Forelimb muscle (tissue), 1 donor: ENCODE results near the gene HCAR2. TPM values are rescaled to one million over a fixed set of nuclear protein-coding genes. Genes with fewer than 3 reads are reported as not detected.
"Not testable (repeated sequence)": the region's sequence is repeated elsewhere in the genome, so short reads cannot be mapped to it uniquely, and the experiment has no call there.

Experiments
- DNase-seq: peaks from one replicate; pipeline ENCODE4 v3.0.0-alpha.2; 2013; ENCODE audit warnings: low read depth
- polyA plus RNA-seq: library from polyadenylated mRNA; unstranded; fragments of 120-200 nt; gene quantifications from one replicate; pipeline ENCODE4 v1.2.1, GENCODE V29; 2013; ENCODE audit not compliant: insufficient read length

Gene HCAR2
- polyA plus RNA-seq, 1 donor = 0.09 TPM

DNA sequence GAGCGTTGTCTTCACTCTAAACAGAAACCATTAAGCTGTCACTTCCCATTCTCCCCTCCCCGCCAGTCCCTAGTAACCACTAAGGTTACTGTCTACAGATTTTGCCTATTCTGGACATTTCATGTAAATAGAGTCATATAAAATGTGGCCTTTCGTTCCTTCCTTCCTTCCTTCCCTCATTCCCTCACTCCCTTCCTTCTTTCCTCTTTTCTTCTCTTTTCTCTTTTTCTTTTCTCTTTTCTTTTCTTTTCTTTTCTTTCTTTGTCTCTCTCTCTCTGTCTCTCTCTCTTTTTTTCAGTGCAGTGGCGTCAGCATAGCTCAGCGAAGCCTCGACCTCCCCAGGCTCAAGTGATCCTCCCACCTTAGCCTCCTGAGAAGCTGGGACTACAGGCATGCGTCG lies 37.8 kb downstream of the HCAR2 start:
- DNase-seq = no peak

DNA sequence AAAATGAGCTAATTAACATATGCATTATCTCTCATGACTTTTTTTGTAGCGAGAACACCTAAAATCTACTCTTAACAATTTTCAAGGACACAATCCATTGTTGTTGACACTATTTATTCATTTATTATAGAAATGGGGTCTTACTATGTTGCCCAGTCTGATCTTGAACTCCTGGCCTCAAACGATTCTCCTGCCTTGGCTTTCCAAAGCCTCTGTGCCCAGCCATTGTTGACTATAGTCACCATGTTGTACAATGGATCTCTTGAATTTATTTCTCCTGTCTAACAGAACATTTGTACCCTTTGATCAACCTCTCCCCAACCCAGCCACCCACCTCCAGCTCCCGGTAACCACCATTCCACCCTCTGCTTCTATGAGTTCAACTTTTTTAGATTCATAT lies 41.2 kb downstream of the HCAR2 start:
- DNase-seq = no peak

GRCh38 chr12:122661246-122661645 lies 41.9 kb downstream of the HCAR2 start:
- no peak for DNase-seq

DNA sequence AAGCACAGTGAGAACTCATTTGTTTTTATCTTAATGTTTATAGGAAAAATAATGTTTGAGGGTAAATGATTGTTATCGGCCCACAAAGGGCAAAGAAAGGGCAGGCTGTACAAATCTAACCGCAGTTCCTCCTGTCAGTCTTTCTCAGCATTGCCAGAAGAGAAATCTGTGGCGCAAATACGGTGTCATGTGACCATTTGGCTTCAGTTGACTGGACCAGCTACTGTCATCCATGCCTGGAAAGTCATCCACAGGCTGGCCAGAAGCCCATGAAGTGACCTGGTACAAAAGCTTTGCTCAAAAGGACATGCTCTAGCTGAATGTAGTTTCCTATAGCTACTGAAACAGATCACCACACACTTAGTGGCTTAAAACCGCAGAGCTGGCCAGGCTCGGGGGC lies 43.6 kb downstream of the HCAR2 start:
- DNase-seq = no peak

DNA sequence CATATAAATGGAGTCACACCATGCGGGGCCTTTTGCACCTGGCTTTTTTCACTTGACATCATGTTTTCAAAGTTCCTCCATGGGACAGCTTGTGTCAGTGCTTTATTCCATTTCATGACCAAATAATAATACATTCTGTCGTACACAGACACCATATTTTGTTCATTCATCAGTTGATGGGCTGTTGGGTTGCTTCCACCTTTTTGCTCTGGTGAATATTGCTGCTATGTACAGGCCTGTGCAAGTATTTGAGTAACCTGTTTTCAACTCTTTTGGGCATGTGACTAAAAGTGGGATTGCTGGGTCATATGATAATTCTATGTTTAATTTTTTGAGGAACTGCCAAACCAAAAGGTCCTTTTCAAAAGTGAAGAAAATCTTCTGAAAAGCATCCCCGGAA lies 46.9 kb downstream of the HCAR2 start:
- no peak for DNase-seq

- not testable (repeated sequence) for DNase-seq
Observed at GRCh38 chr12:122653291-122653690, 49.9 kb downstream of the HCAR2 start.

DNA sequence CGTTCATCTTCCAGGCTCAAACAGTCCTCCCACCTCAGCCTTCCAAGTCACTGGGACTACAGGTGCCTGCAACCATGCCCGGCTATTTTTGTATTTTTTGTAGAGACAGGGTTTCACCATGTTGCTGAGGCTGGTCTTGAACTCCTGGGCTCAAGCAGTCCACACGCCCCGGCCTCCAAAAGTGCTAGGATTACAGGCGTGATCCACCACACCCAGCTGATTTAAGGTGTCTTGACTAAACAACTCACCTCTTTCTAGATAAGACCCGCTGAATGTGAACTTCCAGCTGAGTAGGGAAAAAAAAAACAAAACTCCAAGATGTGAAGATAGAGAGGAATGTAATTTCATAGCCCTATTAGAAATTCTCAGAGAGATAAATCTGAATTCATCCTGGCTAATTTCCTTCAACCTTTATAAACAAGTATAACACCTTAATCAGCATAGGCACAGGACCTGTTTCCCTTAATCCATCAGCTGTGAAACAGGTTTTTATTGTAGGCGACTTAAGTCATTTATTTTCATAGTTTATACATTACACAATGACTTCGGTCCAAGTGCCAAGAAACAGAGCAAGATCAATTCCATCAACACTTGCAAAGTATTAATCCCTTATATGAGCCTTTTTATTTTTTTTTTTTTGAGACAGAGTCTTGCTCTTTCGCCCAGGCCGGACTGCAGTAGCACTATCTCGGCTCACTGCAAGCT lies 51.5 kb downstream of the HCAR2 start:
- DNase-seq = no peak

Other genes starting within 250 kb of the HCAR2 start
- 27.1 TPM for gene ZCCHC8, start 202.4 kb downstream of the HCAR2 start, polyA plus RNA-seq
- gene RSRC2, start 176.4 kb downstream of the HCAR2 start, polyA plus RNA-seq = 118 TPM
- gene KNTC1, start 176.1 kb downstream of the HCAR2 start, polyA plus RNA-seq = 18.0 TPM
- gene HCAR3, start 13.5 kb upstream of the HCAR2 start, polyA plus RNA-seq = not detected
- 0.10 TPM for gene HCAR1, start 27.5 kb upstream of the HCAR2 start, polyA plus RNA-seq
- gene DENR, start 49.5 kb upstream of the HCAR2 start, polyA plus RNA-seq = 63.2 TPM
- gene CCDC62, start 71.2 kb upstream of the HCAR2 start, polyA plus RNA-seq = 0.70 TPM
- 7.1 TPM for gene HIP1R, start 132.1 kb upstream of the HCAR2 start, polyA plus RNA-seq
- 22.4 TPM for gene VPS37B, start 192.8 kb upstream of the HCAR2 start, polyA plus RNA-seq